Activated CD4-positive, alpha-beta T cell treated with anti-CD3 and anti-CD28 coated beads for 36 hours (primary cell): ENCODE data around the gene GPA33. TPM values are rescaled to one million over a fixed set of nuclear protein-coding genes. Genes with fewer than 3 reads are reported as not detected.

Experiments
- ATAC-seq: fragments of 200-7000 bp; cut with Tn5 transposase; one replicate; pipeline ENCODE4 v1.10.0; 2021; ENCODE audit warnings: mild to moderate bottlenecking, moderate library complexity
- CTCF ChIA-PET: fragments of 350-600 bp; sonication (Branson Sonifier 250); formaldehyde crosslinking; loops from one replicate; lab custom pipeline; 2021; ENCODE audit warnings: antibody characterized with exemption; lab: Charles Lee
- POLR2A ChIA-PET: fragments of 350-600 bp; sonication (Branson Sonifier 250); formaldehyde crosslinking; loops from one replicate; lab custom pipeline; 2021; ENCODE audit warnings: antibody characterized with exemption, inconsistent platforms; lab: Charles Lee
- DNase-seq: peaks from one replicate; pipeline ENCODE4 v3.0.0-alpha.2; 2020
- H3K27ac Mint-ChIP-seq: one replicate; pipeline ENCODE4 v1.8.0; 2021; ENCODE audit warnings: mixed read lengths
- H3K27me3 Mint-ChIP-seq: one replicate; pipeline ENCODE4 v1.8.0; 2021; ENCODE audit warnings: mixed read lengths
- H3K36me3 Mint-ChIP-seq: one replicate; pipeline ENCODE4 v1.8.0; 2021; ENCODE audit warnings: low read depth, mixed read lengths
- H3K4me1 Mint-ChIP-seq: one replicate; pipeline ENCODE4 v1.8.0; 2021; ENCODE audit warnings: mixed read lengths
- H3K4me3 Mint-ChIP-seq: one replicate; pipeline ENCODE4 v1.8.0; 2021; ENCODE audit warnings: mild to moderate bottlenecking, moderate library complexity, mixed read lengths
- H3K9me3 Mint-ChIP-seq: one replicate; pipeline ENCODE4 v1.8.0; 2021; ENCODE audit warnings: low read depth, mixed read lengths
- intact Hi-C, 2 experiments: fragments of 100-400 bp; cut with DNase I in 1 of 2; cut with micrococcal nuclease in 1 of 2; formaldehyde crosslinking; loops; one replicate each; pipeline versions ENCODE4 v1.14.2 to v1.15.1; 2022 to 2024; cut with DNase I, micrococcal nuclease
- total RNA-seq, 2 experiments: library from RNA; stranded (reverse); gene quantifications; one replicate each; pipeline ENCODE4 v1.2.3, GENCODE V29; 2021

The GPA33 gene
- under 1 TPM; 0.39 to 0.56 TPM for total RNA-seq

GRCh38 chr1:167090314-167090942 lies at the start of gene GPA33:
Gene GPA33 (minus strand): TSS chr1:167090377. CDS start chr1:167090287, 90 bp downstream.
- Mint-ChIP-seq H3K9me3 (no peaks in the 10 kb centered on the region), H3K27me3 (no peaks in the 10 kb centered on the region), H3K4me3 (peak within 1 kb of the TSS; percentile 11), H3K27ac (peak within 1 kb of the TSS; percentile 90), H3K4me1 (peaks cover 49% of the 10 kb centered on the region), H3K36me3 (peaks cover 2% of the 10 kb centered on the region)
- ATAC-seq = peak; percentile 94
- peak; percentile 37 for DNase-seq
- POLR2A ChIA-PET = no interaction called here
- intact Hi-C loops = no loop called here
- CTCF ChIA-PET = interaction anchor here (0.5 to 1.9 kb wide), 6 partner anchors 16 to 180 kb away, joined by 3 to 8 read pairs (median 3); no protein-coding TSS in a partner anchor

- Mint-ChIP-seq H3K9me3 (no peaks in the 10 kb centered on the region), H3K4me1 (no peaks in the 10 kb centered on the region), H3K27me3 (no peaks in the 10 kb centered on the region), H3K36me3 (no peaks in the 10 kb centered on the region), H3K27ac (no peak overlapping the region), H3K4me3 (no peak overlapping the region)
- no peak for ATAC-seq
- intact Hi-C loops = no loop called here
- ChIA-PET CTCF (interaction anchor here (1.1 to 1.2 kb wide), 2 partner anchors 25 to 81 kb away, joined by 3 read pairs; no protein-coding TSS in a partner anchor), POLR2A (no interaction called here)
- DNase-seq = no peak
These were observed 48.5 kb upstream of the GPA33 start for GRCh38 chr1:167138703-167139102.

- intact Hi-C loops = no loop called here
- Mint-ChIP-seq H3K4me1 (no peaks in the 10 kb centered on the region), H3K27ac (no peak overlapping the region), H3K27me3 (no peaks in the 10 kb centered on the region), H3K4me3 (no peak overlapping the region), H3K36me3 (no peaks in the 10 kb centered on the region), H3K9me3 (no peaks in the 10 kb centered on the region)
- ATAC-seq = no peak
- no peak for DNase-seq
- ChIA-PET CTCF (interaction anchor here (0.9 to 1.2 kb wide), 7 partner anchors 9 to 403 kb away, joined by 3 read pairs; no protein-coding TSS in a partner anchor), POLR2A (no interaction called here)
These were observed 47.8 kb upstream of the GPA33 start for GRCh38 chr1:167137793-167138510.

- Mint-ChIP-seq H3K36me3 (no peaks in the 10 kb centered on the region), H3K27ac (no peak overlapping the region), H3K4me3 (no peak overlapping the region), H3K27me3 (no peaks in the 10 kb centered on the region), H3K9me3 (no peaks in the 10 kb centered on the region), H3K4me1 (no peaks in the 10 kb centered on the region)
- DNase-seq = no peak
- CTCF ChIA-PET = interaction anchor here (0.9 to 1.2 kb wide), 6 partner anchors 9 to 404 kb away, joined by 3 read pairs; no protein-coding TSS in a partner anchor
- intact Hi-C loops = no loop called here
- POLR2A ChIA-PET = no interaction called here
- ATAC-seq = no peak
These were observed 47.2 kb upstream of the GPA33 start for GRCh38 chr1:167137332-167137781.

GRCh38 chr1:167136806-167137205 lies 46.6 kb upstream of the GPA33 start:
- Mint-ChIP-seq H3K27me3 (no peaks in the 10 kb centered on the region), H3K9me3 (no peaks in the 10 kb centered on the region), H3K4me1 (no peaks in the 10 kb centered on the region), H3K4me3 (no peak overlapping the region), H3K27ac (no peak overlapping the region), H3K36me3 (no peaks in the 10 kb centered on the region)
- POLR2A ChIA-PET = no interaction called here
- intact Hi-C loops = no loop called here
- ATAC-seq = no peak
- DNase-seq = no peak
- CTCF ChIA-PET = interaction anchor here (1.0 to 1.2 kb wide), 4 partner anchors 8 to 227 kb away, joined by 3 read pairs; no protein-coding TSS in a partner anchor

GRCh38 chr1:167136191-167136614 lies 46.0 kb upstream of the GPA33 start:
- Mint-ChIP-seq H3K9me3 (no peaks in the 10 kb centered on the region), H3K36me3 (no peaks in the 10 kb centered on the region), H3K27me3 (peaks cover 4% of the 10 kb centered on the region), H3K4me3 (no peak overlapping the region), H3K4me1 (no peaks in the 10 kb centered on the region), H3K27ac (no peak overlapping the region)
- intact Hi-C loops = no loop called here
- DNase-seq (no peak), ATAC-seq (no peak)
- CTCF ChIA-PET = interaction anchor here (1.0 kb wide), 1 partner anchor 14 kb away, joined by 3 read pairs; no protein-coding TSS in a partner anchor
- POLR2A ChIA-PET = no interaction called here

GRCh38 chr1:167135281-167135840 lies 45.2 kb upstream of the GPA33 start:
- Mint-ChIP-seq H3K9me3 (no peaks in the 10 kb centered on the region), H3K27ac (no peak overlapping the region), H3K4me3 (no peak overlapping the region), H3K36me3 (no peaks in the 10 kb centered on the region), H3K27me3 (peaks cover 4% of the 10 kb centered on the region), H3K4me1 (no peaks in the 10 kb centered on the region)
- no peak for DNase-seq
- no peak for ATAC-seq
- intact Hi-C loops = no loop called here
- CTCF ChIA-PET = interaction anchor here (0.6 to 1.0 kb wide), 5 partner anchors 11 to 209 kb away, joined by 3 read pairs; no protein-coding TSS in a partner anchor
- POLR2A ChIA-PET = no interaction called here

GRCh38 chr1:167132301-167133010 lies 42.3 kb upstream of the GPA33 start:
- ChIA-PET POLR2A (interaction anchor here (0.5 kb wide), 1 partner anchor 113 kb away, joined by 3 read pairs; no protein-coding TSS in a partner anchor), CTCF (interaction anchor here (0.7 kb wide), 1 partner anchor 9 kb away, joined by 3 read pairs; no protein-coding TSS in a partner anchor)
- peaks cover 12% of the 10 kb centered on the region for H3K27me3 Mint-ChIP-seq
- intact Hi-C loops = no loop called here
- ATAC-seq = no peak
- no peak overlapping the region for H3K27ac Mint-ChIP-seq
- H3K4me3 Mint-ChIP-seq = no peak overlapping the region
- no peaks in the 10 kb centered on the region for H3K9me3 Mint-ChIP-seq
- no peak for DNase-seq
- no peaks in the 10 kb centered on the region for H3K4me1 Mint-ChIP-seq
- no peaks in the 10 kb centered on the region for H3K36me3 Mint-ChIP-seq

GRCh38 chr1:167130829-167131510 lies 40.8 kb upstream of the GPA33 start:
- Mint-ChIP-seq H3K27ac (no peak overlapping the region), H3K36me3 (no peaks in the 10 kb centered on the region), H3K9me3 (no peaks in the 10 kb centered on the region), H3K4me1 (no peaks in the 10 kb centered on the region), H3K27me3 (peaks cover 12% of the 10 kb centered on the region), H3K4me3 (no peak overlapping the region)
- ATAC-seq = no peak
- CTCF ChIA-PET = interaction anchor here (1.0 kb wide), 1 partner anchor 72 kb away, joined by 3 read pairs; no protein-coding TSS in a partner anchor
- POLR2A ChIA-PET = no interaction called here
- intact Hi-C loops = no loop called here
- DNase-seq = no peak

- intact Hi-C loops = no loop called here
- DNase-seq = no peak
- Mint-ChIP-seq H3K36me3 (no peaks in the 10 kb centered on the region), H3K27me3 (peaks cover 12% of the 10 kb centered on the region), H3K9me3 (no peaks in the 10 kb centered on the region), H3K4me1 (no peaks in the 10 kb centered on the region), H3K27ac (no peak overlapping the region), H3K4me3 (no peak overlapping the region)
- CTCF ChIA-PET = interaction anchor here (0.6 to 1.4 kb wide), 3 partner anchors 9 to 505 kb away, joined by 3 to 6 read pairs (median 3); no protein-coding TSS in a partner anchor
- POLR2A ChIA-PET = no interaction called here
- no peak for ATAC-seq
These were observed 38.4 kb upstream of the GPA33 start for GRCh38 chr1:167128261-167129227.
